Measurements from ENCODE around the gene ALX4.

Gene ALX4

DNA sequence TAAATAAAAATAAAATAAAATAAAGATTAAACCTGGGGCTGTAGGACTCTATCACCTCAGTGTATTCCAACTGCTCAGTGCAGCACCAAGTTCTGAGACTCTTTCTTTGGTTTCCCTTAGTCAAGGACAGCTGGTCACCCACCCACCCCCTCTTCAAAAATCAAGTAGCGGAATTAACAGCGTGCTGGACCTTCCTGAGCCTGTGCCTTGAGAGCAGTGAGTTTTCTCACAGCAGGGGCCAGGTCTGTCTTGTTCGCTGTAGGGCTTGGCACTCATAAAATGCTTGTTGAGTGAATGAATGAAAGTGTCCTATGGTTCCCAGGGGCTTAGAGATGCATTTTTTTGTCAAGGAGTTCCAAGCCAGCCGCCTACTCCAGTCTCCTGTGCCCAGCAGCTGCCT is 2.9 kb upstream of the ALX4 start:
- TF ChIP-seq POLR2AphosphoS5 (IDR thresholded peaks at IDR 0.05; ENCODE audit: low read depth, low read length) (no peak), TAF1 (IDR thresholded peaks at IDR 0.05; ENCODE audit: borderline replicate concordance, low read depth, low read length) (no peak), POLR2A (IDR thresholded peaks at IDR 0.05; ENCODE audit: low read depth, low read length) (no peak)
- DNase-seq (ENCODE audit: insufficient read length) (no peak), FAIRE-seq (no peak)

DNA sequence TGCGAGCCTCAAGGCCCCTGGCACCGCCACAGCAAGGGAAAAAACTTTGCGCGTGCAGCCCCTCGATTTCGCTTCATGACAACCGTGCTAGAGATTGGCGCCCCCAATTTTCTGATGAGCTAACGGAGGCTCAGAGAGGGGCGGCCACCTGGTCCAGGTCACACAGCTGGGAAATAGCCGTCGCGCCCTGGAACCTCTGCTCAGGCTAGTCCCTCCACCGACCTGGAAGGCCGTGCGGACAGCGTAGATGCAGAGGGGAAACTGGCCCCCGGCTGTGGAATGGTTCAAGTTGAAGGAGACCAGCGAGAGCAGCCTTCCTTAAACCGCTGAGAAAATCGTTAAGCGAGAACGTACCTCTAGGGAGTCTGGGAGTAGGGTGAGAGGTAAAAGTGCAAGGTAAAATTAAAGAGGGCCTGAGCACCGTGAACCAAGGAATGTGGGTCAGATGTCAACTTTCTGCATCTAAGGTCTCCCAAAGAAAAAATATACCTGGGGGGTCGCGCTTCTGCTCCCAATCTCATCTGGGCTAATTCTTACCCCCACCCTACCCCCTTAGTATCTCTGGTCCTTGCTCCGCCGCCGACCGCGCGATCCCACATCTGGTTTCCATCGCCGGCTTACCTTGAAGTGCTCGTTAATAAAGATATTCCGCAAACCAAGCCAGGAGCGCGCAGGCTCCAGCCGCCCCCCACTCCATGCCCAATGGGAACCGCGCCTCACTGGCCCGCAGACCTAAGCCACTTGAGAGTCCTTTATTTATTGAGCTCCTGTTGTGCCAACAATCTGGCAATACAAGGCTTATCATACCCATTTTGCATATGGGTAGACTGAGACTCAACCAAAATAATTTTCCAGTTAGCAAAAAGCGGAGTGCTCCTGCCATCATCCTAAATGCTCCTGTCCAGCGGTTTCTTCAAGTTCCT is 1.7 kb upstream of the ALX4 start:
- TF ChIP-seq POLR2AphosphoS5 (IDR thresholded peaks at IDR 0.05; ENCODE audit: low read depth, low read length) = no peak
- no peak for TF ChIP-seq POLR2A (IDR thresholded peaks at IDR 0.05; ENCODE audit: low read depth, low read length)
- no peak for TF ChIP-seq TAF1 (IDR thresholded peaks at IDR 0.05; ENCODE audit: borderline replicate concordance, low read depth, low read length)
- DNase-seq (ENCODE audit: insufficient read length) (no peak), FAIRE-seq (no peak)

DNA sequence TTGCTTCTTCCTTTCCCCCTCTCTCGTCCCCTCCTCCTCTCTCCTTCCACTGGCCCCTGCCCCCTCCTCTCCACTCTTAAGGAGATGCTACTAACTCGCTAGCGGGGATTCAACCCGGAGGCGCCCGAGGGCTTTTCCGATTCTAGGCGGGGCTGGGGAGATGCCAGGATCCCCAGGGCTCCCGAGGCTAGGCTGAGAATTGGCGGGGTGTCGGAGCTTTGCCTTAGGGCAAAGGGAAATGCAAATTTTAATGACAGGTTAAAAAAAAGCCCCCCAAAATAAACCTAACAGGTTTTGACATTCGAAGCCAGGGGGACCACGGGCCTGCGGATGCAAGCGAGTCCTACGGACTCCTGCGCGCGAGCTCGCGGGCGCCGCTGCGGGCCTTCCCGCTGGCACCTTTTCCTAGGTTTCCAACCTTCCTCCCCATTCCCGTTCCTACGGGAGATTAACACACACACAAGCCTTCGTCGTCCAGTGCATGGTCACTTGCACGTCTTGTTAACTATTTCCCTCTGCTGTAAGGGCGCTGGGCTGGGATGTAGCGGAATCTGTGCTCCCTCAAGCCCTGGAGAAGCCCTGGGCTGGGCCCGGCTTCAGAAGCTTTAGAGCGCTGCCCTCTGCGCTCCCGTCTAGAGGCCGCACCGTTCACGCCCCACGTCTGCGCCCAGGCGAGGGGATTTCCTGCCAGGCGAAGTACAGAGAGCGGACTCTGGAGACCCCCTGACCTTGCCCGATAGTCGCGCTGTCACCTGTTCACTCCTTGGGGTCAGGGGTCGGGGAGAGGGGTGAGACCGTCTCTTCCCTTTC is 729 bp upstream of the ALX4 start:
- no peak for FAIRE-seq
- no peak for DNase-seq (ENCODE audit: insufficient read length)
- TF ChIP-seq POLR2AphosphoS5 (IDR thresholded peaks at IDR 0.05; ENCODE audit: low read depth, low read length) (no peak), TAF1 (IDR thresholded peaks at IDR 0.05; ENCODE audit: borderline replicate concordance, low read depth, low read length) (no peak), POLR2A (IDR thresholded peaks at IDR 0.05; ENCODE audit: low read depth, low read length) (no peak)

DNA sequence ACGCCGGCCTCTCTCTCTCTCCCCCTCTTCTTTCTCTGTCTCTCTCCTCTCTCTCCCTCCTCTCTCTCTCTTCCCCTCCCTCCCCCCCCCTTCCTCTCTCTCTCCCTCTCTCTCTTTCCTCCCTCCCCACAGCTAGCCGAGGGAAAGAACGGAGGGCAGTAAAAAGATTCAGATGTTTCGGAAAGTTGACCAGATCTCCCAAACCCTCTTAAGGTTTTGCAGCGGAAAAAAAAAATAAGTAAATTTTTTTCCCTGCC is 195 bp upstream of the ALX4 start:
- no peak for FAIRE-seq
- TF ChIP-seq POLR2AphosphoS5 (IDR thresholded peaks at IDR 0.05; ENCODE audit: low read depth, low read length) = no peak
- no peak for TF ChIP-seq TAF1 (IDR thresholded peaks at IDR 0.05; ENCODE audit: borderline replicate concordance, low read depth, low read length)
- TF ChIP-seq POLR2A (IDR thresholded peaks at IDR 0.05; ENCODE audit: low read depth, low read length) = no peak
- no peak for DNase-seq (ENCODE audit: insufficient read length)

DNA sequence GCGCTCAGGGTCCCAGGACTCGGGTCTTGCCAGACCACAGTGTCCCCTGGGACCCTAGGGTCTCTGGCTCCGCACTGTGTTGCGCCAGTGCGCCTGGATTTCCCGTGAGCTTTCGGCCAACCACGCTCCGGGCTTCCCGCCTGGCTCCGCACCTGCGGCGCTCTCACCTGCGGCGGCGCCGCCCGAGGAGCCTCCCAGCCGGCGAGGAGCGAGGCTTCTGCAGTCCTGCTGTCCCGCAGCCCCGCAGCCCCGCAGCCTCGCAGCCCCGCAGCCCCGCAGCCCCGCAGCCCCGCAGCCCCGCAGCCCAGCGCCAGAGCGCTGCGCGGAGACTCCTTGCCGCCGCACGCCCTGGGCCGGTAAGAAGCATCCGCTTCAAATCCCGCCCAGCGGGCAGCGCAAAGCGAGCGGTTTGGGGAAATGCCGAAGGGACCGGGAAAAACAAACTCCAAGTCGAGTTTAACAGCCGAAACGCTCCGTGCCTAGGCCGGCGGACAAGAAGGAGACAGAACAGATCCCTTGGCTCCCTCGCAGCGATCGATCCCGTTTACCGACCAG is 939 bp downstream of the ALX4 start:
- DNase-seq (ENCODE audit: insufficient read length) = no peak
- TF ChIP-seq TAF1 (IDR thresholded peaks at IDR 0.05; ENCODE audit: borderline replicate concordance, low read depth, low read length) (no peak), POLR2A (IDR thresholded peaks at IDR 0.05; ENCODE audit: low read depth, low read length) (no peak), POLR2AphosphoS5 (IDR thresholded peaks at IDR 0.05; ENCODE audit: low read depth, low read length) (no peak)
- FAIRE-seq = no peak

DNA sequence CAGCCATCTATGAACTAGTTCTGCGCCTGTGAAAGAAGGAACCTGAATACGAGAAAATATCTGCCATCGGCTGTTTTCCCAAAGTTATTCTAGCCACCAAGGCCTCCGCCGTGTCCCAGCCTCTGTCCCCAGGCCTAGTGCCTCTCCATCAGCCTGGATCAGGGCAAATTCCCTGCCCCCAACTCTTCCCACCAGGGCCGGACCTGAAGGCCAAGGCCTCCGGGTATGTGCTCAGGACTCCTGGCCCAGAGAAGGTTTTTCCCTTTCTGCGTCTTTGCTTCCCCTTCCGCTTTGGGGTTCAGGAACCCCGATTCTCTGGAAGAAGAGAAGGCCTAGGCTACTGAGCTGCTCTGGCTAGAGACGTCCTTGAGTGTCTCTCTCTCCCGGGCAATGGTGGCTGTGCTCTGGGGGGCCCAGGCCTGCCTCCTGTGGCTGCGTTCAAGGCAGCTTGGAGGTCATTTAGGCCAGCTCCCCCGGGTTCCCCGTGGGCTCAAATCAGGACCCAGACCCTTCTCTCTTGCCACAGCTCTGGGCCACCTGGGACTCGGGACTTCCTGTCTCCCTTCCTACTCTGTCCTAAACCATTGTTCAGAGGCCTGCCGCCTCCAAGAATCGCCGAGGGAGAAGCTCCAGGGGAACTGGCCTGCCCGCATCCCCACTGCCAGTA is 1.6 kb downstream of the ALX4 start:
- FAIRE-seq (no peak), DNase-seq (ENCODE audit: insufficient read length) (no peak)
- no peak for TF ChIP-seq TAF1 (IDR thresholded peaks at IDR 0.05; ENCODE audit: borderline replicate concordance, low read depth, low read length)
- no peak for TF ChIP-seq POLR2AphosphoS5 (IDR thresholded peaks at IDR 0.05; ENCODE audit: low read depth, low read length)
- no peak for TF ChIP-seq POLR2A (IDR thresholded peaks at IDR 0.05; ENCODE audit: low read depth, low read length)

DNA sequence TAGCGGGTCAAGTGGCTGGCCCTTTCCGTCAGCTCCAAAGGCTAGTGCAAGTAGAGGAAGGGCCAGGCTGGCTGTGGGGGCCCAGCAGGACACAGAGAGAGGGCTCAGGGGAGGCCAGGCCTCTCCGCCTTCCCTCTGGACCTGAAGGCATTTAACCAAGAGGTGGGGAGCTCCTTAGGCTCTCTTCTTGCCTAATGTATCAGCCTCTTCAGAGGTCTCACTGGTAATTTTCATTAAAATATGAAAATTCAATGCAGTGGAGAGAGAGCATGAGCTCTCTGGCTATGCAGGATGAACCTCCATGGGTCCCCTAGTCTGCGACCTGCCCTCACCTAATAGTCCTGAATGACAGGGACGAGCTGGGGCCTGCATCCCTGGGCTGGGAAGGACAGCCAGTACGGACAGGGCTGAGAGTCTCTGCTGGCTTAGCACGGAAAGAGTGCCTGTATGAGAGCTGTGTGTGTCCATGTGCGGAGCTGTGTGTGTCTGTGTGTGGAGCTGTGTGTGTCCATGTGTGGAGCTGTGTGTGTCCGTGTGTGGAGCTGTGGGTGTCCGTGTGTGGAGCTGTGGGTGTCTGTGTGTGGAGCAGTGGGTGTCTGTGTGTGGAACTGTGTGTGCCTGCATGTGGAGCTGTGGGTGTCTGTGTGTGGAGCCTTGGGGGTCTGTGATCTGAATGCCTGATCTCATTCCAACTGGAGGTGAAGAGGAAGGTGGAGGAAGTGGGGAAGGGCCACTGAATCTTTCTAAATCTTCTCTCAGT is 2.4 kb downstream of the ALX4 start:
- no peak for FAIRE-seq
- no peak for TF ChIP-seq POLR2A (IDR thresholded peaks at IDR 0.05; ENCODE audit: low read depth, low read length)
- no peak for TF ChIP-seq POLR2AphosphoS5 (IDR thresholded peaks at IDR 0.05; ENCODE audit: low read depth, low read length)
- TF ChIP-seq TAF1 (IDR thresholded peaks at IDR 0.05; ENCODE audit: borderline replicate concordance, low read depth, low read length) = no peak
- DNase-seq (ENCODE audit: insufficient read length) = no peak

DNA sequence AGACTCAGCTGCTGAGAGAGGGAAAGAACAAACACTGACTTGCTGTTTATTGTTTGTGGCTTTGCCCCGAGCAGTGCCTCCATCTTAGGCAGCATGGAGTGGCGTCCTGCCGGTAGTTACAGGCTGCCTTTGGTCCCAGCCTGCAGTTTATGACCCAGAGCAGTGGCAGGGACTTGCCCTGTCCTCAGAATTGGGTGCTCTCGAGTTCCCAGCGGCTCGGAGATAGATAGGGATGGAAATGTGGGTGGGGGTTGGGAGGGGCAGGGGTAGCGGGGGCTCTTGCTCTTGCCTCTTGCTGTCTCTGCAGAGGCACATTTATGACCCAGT is 3.1 kb downstream of the ALX4 start:
- TF ChIP-seq POLR2A (IDR thresholded peaks at IDR 0.05; ENCODE audit: low read depth, low read length) (no peak), TAF1 (IDR thresholded peaks at IDR 0.05; ENCODE audit: borderline replicate concordance, low read depth, low read length) (no peak), POLR2AphosphoS5 (IDR thresholded peaks at IDR 0.05; ENCODE audit: low read depth, low read length) (no peak)
- no peak for DNase-seq (ENCODE audit: insufficient read length)
- FAIRE-seq = no peak

DNA sequence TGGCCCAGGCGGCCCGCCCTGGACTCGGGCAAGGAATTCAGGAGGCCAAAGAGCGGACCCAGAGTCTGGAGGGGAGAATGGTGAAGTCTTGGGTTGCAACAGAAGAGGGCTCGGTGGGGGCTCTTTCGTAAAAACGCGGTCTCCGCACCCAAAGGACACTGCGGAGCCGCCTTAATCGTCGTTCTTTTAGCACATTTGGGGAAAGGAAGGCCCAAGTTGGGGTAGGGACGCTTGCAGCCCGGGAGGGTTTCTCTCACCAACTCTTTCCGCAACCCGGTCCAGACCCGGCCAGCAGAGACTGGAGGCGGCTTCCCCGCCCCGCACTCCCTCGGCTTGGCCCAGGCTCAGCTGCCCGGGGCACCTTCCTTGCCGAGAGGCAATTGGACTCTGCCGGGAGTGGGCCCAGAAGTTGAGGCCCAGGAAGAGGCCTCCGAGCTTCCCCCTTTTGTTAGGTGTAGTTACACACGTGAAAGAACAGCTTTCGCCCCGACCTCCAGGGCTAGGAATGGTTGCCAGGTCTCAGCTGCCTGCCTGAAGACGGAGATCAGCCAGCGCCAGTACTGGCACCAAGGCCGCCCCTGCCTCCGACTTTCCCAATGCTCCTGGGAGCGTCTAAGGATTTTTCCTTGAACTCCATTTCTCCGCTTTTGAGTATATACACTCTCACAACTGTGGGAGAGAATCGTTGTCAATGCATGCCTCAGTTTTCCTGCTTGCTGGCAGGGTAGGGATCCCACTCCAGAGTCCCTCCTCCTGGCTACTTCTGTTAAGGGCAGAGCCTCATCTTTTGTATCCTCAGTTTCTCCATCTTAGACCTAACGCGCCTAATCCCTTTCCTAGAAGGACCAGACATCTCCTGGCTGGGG is 3.7 kb downstream of the ALX4 start:
- FAIRE-seq = no peak
- DNase-seq (ENCODE audit: insufficient read length) = no peak
- no peak for TF ChIP-seq POLR2A (IDR thresholded peaks at IDR 0.05; ENCODE audit: low read depth, low read length)
- no peak for TF ChIP-seq TAF1 (IDR thresholded peaks at IDR 0.05; ENCODE audit: borderline replicate concordance, low read depth, low read length)
- no peak for TF ChIP-seq POLR2AphosphoS5 (IDR thresholded peaks at IDR 0.05; ENCODE audit: low read depth, low read length)

DNA sequence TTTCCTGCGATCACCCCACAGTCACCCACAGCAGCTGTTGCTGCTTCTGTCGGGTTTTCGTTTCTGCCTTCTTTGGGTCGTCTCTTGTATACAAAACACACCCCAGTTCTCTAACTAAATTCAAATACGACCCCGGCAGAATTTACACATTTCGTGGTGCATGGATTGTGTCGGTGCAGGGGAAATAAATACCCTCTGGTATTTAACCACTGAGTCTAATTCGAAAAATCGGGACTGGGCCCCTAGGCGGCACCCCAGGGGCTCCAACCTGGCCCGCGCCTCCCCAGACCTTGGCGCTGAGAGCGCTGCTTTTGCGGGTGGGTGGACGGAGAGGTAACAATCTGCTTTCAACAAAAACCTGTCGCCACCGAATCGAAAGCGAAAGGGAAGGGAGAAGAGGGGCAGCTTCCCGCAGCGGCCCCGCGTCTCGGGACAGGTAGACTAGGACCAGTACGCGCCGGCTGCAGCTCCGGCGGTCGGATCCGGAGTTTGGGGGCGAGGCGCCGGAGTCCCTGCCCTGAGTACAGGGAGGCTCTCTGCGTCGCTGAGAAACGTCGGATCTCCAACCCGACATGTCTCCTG is 4.4 kb downstream of the ALX4 start:
- no peak for DNase-seq (ENCODE audit: insufficient read length)
- FAIRE-seq = no peak
- no peak for TF ChIP-seq POLR2AphosphoS5 (IDR thresholded peaks at IDR 0.05; ENCODE audit: low read depth, low read length)
- TF ChIP-seq POLR2A (IDR thresholded peaks at IDR 0.05; ENCODE audit: low read depth, low read length) = no peak
- no peak for TF ChIP-seq TAF1 (IDR thresholded peaks at IDR 0.05; ENCODE audit: borderline replicate concordance, low read depth, low read length)

All from GM12892 (cell line).